GM19468 (cell line): ENCODE data around the gene RAVER1.
"Not testable (repeated sequence)": the region's sequence is repeated elsewhere in the genome, so short reads cannot be mapped to it uniquely, and the experiment has no call there.

ENCODE experiments used
- ATAC-seq: cut with Tn5 transposase; IDR thresholded peaks from one replicate; pipeline ENCODE4 v1.9.1; 2021; ENCODE audit warnings: mild to moderate bottlenecking, moderate library complexity, moderate number of reproducible peaks; ENCODE audit not compliant: unreplicated experiment; ENCODE audit errors: extremely low read depth

The RAVER1 gene

DNA sequence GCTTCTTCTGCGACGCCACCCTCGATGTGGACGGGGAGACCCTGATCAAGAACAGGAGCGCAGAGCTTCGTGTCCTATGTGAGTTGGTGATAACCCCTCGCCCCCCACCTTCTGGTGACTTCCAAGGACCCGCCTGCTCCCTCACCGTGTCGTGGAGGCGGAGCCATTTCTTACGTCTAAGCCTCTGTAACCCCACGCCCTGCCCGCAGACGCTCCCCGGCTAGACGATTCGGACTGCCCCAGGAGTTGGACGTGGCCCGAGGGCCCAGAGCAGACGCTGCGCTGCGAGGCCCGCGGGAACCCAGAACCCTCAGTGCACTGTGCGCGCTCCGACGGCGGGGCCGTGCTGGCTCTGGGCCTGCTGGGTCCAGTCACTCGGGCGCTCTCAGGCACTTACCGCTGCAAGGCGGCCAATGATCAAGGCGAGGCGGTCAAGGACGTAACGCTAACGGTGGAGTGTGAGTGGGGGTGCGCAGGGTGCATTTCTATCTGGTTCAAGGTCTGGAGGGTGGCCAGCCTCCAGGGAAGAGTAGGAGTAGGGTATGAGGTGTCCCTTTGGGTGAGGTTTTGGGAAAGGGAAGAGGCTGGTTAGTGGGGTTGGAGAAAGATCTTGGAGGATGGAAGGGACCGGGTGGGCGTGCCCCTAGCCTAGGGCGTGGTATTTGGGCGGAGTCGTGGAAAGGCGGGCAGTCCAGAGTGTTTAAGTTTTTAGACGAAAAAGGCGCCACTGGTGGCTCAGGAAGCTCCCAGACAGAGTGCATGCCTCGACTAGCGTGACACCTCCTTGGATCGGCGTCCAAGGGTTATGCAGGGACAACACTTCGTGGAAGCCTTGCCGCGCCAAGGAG, 40.3 kb downstream of the RAVER1 start:
- ATAC-seq: no peak

DNA sequence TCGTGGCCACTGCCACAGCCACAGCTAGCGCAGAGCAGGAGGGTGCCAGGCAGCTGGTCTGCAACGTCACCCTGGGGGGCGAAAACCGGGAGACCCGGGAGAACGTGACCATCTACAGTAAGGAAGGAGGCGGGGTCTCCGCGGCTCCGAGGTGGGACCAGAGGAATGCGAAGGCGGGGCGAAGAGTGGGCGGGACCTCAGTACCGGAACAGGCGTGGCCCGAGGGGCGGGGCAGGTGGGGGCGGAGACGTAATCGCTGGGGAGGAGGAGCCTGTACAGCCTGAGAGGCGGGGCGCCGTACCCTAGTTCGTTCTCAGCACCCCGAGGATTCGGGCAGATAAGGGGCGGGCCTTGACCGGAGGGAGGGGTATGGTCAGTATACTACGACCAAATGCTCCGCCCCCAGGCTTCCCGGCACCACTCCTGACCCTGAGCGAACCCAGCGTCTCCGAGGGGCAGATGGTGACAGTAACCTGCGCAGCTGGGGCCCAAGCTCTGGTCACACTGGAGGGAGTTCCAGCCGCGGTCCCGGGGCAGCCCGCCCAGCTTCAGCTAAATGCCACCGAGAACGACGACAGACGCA, 41.0 kb downstream of the RAVER1 start:
- ATAC-seq: peak; percentile 18

- ATAC-seq: no peak
These were observed 41.6 kb downstream of the RAVER1 start for GRCh38 chr19:10291554-10292205.

GRCh38 chr19:10290876-10291553, 42.3 kb downstream of the RAVER1 start:
- no peak for ATAC-seq

- ATAC-seq: no peak
These were observed 42.9 kb downstream of the RAVER1 start for GRCh38 chr19:10290357-10290875.

DNA sequence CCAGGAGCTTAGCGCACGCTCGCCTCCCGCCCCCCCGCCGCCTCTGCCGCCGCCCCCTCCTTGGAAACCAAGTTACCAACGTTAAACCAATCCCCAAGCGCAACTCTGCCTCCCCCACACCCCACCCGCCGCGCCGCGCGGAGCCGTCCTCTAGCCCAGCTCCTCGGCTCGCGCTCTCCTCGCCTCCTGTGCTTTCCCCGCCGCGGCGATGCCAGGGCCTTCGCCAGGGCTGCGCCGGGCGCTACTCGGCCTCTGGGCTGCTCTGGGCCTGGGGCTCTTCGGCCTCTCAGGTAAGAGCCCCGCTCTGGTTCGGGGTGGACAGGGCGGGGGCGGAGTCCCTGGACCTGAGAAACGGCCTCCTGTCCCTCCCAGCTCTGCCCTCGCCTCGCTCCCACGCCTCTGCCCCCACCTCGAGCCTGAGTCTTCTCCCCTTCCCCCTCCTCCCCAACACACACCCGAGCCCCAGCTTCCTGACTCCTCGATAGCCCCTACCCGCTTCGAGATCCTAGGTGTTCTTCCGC, 43.4 kb downstream of the RAVER1 start, which contains the start of gene ICAM5:
ICAM5 (plus strand) TSS at position 117 of the 521 bp plus-strand sequence; CDS start at position 209, 92 bp downstream.
- no peak for ATAC-seq

DNA sequence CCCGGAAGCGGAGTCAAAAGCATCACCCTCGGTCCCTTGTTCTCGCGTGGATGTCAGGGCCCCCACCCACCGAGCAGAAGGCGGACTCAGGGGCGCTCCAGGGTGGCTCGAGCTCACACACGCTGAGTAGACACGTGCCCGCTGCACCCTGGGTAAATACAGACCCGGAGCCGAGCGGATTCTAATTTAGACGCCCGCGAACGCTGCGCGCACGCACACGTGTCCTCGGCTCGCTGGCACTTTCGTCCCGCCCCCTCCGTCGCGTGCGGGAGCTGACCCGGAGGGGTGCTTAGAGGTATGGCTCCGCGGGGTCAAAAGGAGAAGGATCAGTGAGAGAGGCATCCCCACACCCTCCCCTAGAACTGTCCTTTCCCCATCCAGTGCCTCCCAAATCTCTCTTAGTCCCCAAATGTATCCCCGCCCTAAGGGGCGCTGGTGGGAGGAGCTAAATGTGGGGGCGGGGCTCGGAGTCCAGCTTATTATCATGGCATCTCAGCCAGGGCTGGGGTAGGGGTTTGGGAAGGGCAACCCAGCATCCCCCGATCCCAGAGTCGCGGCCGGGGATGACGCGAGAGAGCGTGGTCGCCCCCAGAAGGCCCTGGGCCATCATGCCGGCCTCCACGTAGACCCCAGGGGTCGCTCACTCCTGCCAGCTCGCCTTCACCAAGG, 44.0 kb downstream of the RAVER1 start:
- ATAC-seq: no peak

DNA sequence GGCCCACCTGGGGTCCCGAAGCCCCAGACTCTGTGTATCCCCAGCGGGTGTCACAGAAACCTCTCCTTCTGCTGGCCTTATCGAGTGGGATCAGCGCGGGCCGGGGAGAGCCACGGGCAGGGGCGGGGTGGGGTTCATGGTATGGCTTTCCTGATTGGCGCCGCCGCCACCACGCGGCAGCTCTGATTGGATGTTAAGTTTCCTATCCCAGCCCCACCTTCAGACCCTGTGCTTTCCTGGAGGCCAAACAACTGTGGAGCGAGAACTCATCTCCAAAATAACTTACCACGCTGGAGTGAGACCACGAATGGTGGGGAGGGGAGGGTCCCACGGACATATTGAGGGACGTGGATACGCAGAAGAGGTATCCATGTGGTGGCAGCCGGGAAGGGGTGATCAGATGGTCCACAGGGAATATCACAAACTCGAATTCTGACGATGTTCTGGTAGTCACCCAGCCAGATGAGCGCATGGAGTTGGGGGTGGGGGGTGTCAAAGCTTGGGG, 44.6 kb downstream of the RAVER1 start:
- no peak for ATAC-seq

DNA sequence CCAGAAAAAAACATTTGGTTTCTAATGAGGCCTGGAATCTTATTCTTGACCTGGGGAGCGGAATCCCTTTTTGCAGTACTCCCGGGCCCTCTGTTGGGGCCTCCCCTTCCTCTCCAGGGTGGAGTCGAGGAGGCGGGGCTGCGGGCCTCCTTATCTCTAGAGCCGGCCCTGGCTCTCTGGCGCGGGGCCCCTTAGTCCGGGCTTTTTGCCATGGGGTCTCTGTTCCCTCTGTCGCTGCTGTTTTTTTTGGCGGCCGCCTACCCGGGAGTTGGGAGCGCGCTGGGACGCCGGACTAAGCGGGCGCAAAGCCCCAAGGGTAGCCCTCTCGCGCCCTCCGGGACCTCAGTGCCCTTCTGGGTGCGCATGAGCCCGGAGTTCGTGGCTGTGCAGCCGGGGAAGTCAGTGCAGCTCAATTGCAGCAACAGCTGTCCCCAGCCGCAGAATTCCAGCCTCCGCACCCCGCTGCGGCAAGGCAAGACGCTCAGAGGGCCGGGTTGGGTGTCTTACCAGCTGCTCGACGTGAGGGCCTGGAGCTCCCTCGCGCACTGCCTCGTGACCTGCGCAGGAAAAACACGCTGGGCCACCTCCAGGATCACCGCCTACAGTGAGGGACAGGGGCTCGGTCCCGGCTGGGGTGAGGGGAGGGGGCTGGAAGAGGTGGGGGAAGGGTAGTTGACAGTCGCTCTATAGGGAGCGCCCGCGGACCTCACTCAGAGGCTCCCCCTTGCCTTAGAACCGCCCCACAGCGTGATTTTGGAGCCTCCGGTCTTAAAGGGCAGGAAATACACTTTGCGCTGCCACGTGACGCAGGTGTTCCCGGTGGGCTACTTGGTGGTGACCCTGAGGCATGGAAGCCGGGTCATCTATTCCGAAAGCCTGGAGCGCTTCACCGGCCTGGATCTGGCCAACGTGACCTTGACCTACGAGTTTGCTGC, 46.3 kb downstream of the RAVER1 start, which contains the start of gene ICAM4:
ICAM4 (plus strand) TSS at position 153 of the 935 bp plus-strand sequence; CDS start at position 211, 58 bp downstream.
- ATAC-seq: no peak

DNA sequence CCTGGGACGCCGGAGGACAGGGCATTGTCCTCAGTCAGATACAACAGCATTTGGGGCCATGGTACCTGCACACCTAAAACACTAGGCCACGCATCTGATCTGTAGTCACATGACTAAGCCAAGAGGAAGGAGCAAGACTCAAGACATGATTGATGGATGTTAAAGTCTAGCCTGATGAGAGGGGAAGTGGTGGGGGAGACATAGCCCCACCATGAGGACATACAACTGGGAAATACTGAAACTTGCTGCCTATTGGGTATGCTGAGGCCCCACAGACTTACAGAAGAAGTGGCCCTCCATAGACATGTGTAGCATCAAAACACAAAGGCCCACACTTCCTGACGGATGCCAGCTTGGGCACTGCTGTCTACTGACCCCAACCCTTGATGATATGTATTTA, 47.9 kb downstream of the RAVER1 start:
- no peak for ATAC-seq

GRCh38 chr19:10284960-10285278, 48.4 kb downstream of the RAVER1 start:
- no peak for ATAC-seq

DNA sequence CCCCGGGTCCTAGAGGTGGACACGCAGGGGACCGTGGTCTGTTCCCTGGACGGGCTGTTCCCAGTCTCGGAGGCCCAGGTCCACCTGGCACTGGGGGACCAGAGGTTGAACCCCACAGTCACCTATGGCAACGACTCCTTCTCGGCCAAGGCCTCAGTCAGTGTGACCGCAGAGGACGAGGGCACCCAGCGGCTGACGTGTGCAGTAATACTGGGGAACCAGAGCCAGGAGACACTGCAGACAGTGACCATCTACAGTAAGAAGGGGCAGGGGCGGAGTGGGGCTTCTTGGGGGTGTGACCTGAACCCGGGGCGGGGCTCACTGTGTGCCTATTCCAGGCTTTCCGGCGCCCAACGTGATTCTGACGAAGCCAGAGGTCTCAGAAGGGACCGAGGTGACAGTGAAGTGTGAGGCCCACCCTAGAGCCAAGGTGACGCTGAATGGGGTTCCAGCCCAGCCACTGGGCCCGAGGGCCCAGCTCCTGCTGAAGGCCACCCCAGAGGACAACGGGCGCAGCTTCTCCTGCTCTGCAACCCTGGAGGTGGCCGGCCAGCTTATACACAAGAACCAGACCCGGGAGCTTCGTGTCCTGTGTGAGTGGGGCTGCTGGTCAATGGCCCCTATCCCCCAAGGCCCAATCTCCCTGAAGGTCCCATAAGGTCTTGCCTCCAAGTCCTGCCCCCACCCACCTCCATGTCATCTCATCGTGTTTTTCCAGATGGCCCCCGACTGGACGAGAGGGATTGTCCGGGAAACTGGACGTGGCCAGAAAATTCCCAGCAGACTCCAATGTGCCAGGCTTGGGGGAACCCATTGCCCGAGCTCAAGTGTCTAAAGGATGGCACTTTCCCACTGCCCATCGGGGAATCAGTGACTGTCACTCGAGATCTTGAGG, 49.0 kb downstream of the RAVER1 start:
- no peak for ATAC-seq

- no peak for ATAC-seq
These were observed 49.8 kb downstream of the RAVER1 start for GRCh38 chr19:10283301-10284064.

- ATAC-seq: not testable (repeated sequence)
These were observed 51.3 kb downstream of the RAVER1 start for GRCh38 chr19:10282043-10282442.

- no peak for ATAC-seq
These were observed 53.4 kb downstream of the RAVER1 start for GRCh38 chr19:10279737-10280442.

GRCh38 chr19:10278935-10279334, 54.4 kb downstream of the RAVER1 start:
- no peak for ATAC-seq
